HepG2 (cell line): ENCODE results near the gene PCBP1. TPM values are rescaled to one million over a fixed set of nuclear protein-coding genes. Genes with fewer than 3 reads are reported as not detected.

Experiments
- CREB1 ChIP-seq, 2 experiments: fragments of 450-650 bp in 1 of 2; IDR thresholded peaks; 2 replicates each; pipeline ENCODE4 v1.6.1; 2016 to 2017; ENCODE audit warnings: control low read depth in 1 of 2, mild to moderate bottlenecking in 1 of 2, missing compliant biosample characterization in 1 of 2, missing genetic modification characterization in 1 of 2
- GATAD2A ChIP-seq: IDR thresholded peaks from 2 replicates; pipeline ENCODE4 v1.6.1; 2016
- HCFC1 ChIP-seq: fragments of 150-350 bp; IDR thresholded peaks from 2 replicates; pipeline ENCODE4 v1.6.1; 2014; ENCODE audit warnings: low read depth, low read length
- HHEX ChIP-seq: IDR thresholded peaks from 2 replicates; pipeline ENCODE4 v1.6.1; 2016; ENCODE audit warnings: control low read depth
- KAT2B ChIP-seq: fragments of 150-350 bp; IDR thresholded peaks from 2 replicates; pipeline ENCODE4 v1.6.1; 2014; ENCODE audit warnings: low read depth, low read length, borderline replicate concordance
- NR3C1 ChIP-seq: sonication (generic); formaldehyde crosslinking; IDR thresholded peaks from 2 replicates; pipeline ENCODE4 v1.4.0; 2020; ENCODE audit warnings: missing genetic modification reagents
- REPIN1 ChIP-seq: sonication (generic); formaldehyde crosslinking; IDR thresholded peaks from 2 replicates; pipeline ENCODE4 v1.8.0; 2022; ENCODE audit warnings: missing genetic modification reagents, low read depth, mild to moderate bottlenecking, borderline replicate concordance
- TOPORS ChIP-seq: sonication (generic); formaldehyde crosslinking; IDR thresholded peaks from 2 replicates; pipeline ENCODE4 v1.8.0; 2023; ENCODE audit warnings: mild to moderate bottlenecking, missing genetic modification reagents
- ZFY ChIP-seq: sonication (generic); formaldehyde crosslinking; IDR thresholded peaks from 2 replicates; pipeline ENCODE4 v1.4.0; 2020; ENCODE audit warnings: missing genetic modification reagents
- ZIK1 ChIP-seq: sonication (generic); formaldehyde crosslinking; IDR thresholded peaks from 2 replicates; pipeline ENCODE4 v1.5.0; 2020; ENCODE audit warnings: mild to moderate bottlenecking, low read depth, missing genetic modification reagents, borderline replicate concordance
- ZNF232 ChIP-seq: sonication (generic); formaldehyde crosslinking; IDR thresholded peaks from 2 replicates; pipeline ENCODE4 v1.4.0; 2020; ENCODE audit warnings: missing genetic modification reagents, borderline replicate concordance
- ZNF552 ChIP-seq: sonication (generic); formaldehyde crosslinking; IDR thresholded peaks from 2 replicates; pipeline ENCODE4 v1.9.0; 2022; ENCODE audit warnings: missing genetic modification reagents, mild to moderate bottlenecking, borderline replicate concordance
- ZNF589 ChIP-seq: sonication (generic); formaldehyde crosslinking; conservative IDR thresholded peaks from 2 replicates; pipeline ENCODE4 v1.8.0; 2022; ENCODE audit warnings: mild to moderate bottlenecking, moderate library complexity, missing genetic modification reagents
- polyA plus RNA-seq, 8 experiments: library from polyadenylated mRNA; depleted of rRNA in 3 of 8; stranded (reverse) in 7 of 8; unstranded in 1 of 8; fragments of >200 nt; fragmentation: Illumina TruSeq in 4 of 8; extraction: Trizol in 4 of 8; gene quantifications; 2 replicates each; pipeline versions ENCODE4 v1.2.1 to v1.2.3, GENCODE V29; 2011 to 2016; ENCODE audit warnings: low read depth in 4 of 8, missing spikeins in 1 of 8, mixed read lengths in 1 of 8; ENCODE audit not compliant: insufficient read depth in 1 of 8
- total RNA-seq, 5 experiments: library from RNA; depleted of rRNA; stranded (reverse); fragments of >200 nt; fragmentation: Illumina TruSeq; extraction: Trizol; gene quantifications; 2 replicates each; pipeline ENCODE4 v1.2.3, GENCODE V29; 2016; ENCODE audit warnings: low read depth in 1 of 5
- TF ChIP-seq, protein P1 (sequence below): sonication (generic); formaldehyde crosslinking; IDR thresholded peaks from 2 replicates; pipeline ENCODE4 v1.4.0; 2020; ENCODE audit warnings: low read depth, mild to moderate bottlenecking, missing genetic modification reagents
- TF ChIP-seq, protein P2 (sequence below): sonication (generic); formaldehyde crosslinking; IDR thresholded peaks from 2 replicates; pipeline ENCODE4 v1.4.0; 2020; ENCODE audit warnings: missing genetic modification reagents, borderline replicate concordance
- TF ChIP-seq, protein P3 (sequence below): IDR thresholded peaks from 2 replicates; pipeline ENCODE4 v1.6.1; 2016; ENCODE audit warnings: mild to moderate bottlenecking
- TF ChIP-seq, protein P4 (sequence below): IDR thresholded peaks from 2 replicates; pipeline ENCODE4 v1.6.1; 2016; ENCODE audit warnings: low read depth, missing genetic modification reagents, missing compliant biosample characterization

Gene PCBP1
- total and polyA plus RNA-seq, 2 of the 13 experiments (the other 11 are each of a cell fraction or from before 2014, with no cell fraction given), result 32.0 to 137 TPM

DNA sequence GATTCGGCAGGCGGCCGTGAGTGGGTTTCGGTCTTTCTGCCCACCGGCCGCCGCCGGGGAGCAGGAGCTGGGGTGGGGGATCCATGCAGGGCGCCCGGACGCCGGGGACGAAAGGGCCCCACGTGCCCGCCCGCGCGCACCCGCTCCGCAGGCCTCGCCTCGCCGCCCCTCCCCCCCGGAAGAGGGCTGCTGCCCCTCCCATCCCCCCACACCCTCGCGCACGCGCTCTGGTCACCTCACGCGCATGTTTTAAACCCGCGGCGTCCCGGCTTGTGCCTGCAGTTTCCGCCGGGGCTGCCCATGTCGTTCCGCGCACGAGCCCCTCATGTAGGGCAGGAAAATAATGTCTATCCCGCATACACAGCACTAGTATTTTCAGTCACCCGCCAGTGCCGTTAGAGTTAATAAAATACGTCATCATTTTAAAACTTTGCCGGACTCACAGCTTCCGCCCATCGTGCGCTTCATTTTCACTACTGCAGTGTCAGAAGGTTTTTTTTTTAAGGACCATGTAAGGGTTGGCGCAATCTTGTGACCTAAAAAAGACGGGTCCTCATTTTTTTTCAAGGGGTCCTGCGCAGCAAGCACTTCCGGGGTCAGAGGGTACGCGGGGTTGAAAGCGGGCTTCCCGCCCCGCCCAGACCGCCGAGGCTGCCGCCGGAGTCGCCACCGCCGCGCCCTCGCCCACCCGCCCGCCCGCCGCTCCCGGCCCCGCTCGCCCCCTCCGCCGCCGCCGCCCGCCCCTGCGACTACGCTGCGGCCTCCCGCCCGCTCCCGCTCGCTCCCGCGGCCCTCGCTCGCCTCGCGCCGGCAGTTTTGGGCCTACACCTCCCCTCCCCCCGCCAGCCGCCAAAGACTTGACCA lies at the start of gene PCBP1 (continued):
- TF ChIP-seq, protein P1, sequence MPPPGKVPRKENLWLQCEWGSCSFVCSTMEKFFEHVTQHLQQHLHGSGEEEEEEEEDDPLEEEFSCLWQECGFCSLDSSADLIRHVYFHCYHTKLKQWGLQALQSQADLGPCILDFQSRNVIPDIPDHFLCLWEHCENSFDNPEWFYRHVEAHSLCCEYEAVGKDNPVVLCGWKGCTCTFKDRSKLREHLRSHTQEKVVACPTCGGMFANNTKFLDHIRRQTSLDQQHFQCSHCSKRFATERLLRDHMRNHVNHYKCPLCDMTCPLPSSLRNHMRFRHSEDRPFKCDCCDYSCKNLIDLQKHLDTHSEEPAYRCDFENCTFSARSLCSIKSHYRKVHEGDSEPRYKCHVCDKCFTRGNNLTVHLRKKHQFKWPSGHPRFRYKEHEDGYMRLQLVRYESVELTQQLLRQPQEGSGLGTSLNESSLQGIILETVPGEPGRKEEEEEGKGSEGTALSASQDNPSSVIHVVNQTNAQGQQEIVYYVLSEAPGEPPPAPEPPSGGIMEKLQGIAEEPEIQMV, result no peak
- TF ChIP-seq, protein P2, sequence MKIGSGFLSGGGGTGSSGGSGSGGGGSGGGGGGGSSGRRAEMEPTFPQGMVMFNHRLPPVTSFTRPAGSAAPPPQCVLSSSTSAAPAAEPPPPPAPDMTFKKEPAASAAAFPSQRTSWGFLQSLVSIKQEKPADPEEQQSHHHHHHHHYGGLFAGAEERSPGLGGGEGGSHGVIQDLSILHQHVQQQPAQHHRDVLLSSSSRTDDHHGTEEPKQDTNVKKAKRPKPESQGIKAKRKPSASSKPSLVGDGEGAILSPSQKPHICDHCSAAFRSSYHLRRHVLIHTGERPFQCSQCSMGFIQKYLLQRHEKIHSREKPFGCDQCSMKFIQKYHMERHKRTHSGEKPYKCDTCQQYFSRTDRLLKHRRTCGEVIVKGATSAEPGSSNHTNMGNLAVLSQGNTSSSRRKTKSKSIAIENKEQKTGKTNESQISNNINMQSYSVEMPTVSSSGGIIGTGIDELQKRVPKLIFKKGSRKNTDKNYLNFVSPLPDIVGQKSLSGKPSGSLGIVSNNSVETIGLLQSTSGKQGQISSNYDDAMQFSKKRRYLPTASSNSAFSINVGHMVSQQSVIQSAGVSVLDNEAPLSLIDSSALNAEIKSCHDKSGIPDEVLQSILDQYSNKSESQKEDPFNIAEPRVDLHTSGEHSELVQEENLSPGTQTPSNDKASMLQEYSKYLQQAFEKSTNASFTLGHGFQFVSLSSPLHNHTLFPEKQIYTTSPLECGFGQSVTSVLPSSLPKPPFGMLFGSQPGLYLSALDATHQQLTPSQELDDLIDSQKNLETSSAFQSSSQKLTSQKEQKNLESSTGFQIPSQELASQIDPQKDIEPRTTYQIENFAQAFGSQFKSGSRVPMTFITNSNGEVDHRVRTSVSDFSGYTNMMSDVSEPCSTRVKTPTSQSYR (CRISPR knock-in tag), result peak; percentile 99
- peak; percentile 94 for TF ChIP-seq CREB1 (IDR thresholded peaks at IDR 0.05)
- peak; percentile 88 for TF ChIP-seq CREB1 (CRISPR knock-in tag; IDR thresholded peaks at IDR 0.05)
- TF ChIP-seq ZNF232 (CRISPR knock-in tag), result no peak
- TF ChIP-seq, protein P3, sequence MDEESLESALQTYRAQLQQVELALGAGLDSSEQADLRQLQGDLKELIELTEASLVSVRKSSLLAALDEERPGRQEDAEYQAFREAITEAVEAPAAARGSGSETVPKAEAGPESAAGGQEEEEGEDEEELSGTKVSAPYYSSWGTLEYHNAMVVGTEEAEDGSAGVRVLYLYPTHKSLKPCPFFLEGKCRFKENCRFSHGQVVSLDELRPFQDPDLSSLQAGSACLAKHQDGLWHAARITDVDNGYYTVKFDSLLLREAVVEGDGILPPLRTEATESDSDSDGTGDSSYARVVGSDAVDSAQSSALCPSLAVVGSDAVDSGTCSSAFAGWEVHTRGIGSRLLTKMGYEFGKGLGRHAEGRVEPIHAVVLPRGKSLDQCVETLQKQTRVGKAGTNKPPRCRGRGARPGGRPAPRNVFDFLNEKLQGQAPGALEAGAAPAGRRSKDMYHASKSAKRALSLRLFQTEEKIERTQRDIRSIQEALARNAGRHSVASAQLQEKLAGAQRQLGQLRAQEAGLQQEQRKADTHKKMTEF (CRISPR knock-in tag), result no peak; the same call in none of the 2 replicates
- no peak; the same call in none of the 2 replicates for TF ChIP-seq ZFY (CRISPR knock-in tag)
- TF ChIP-seq HCFC1, result peak; percentile 56; the same call in 1 of the 2 replicates
- TF ChIP-seq, protein P4, sequence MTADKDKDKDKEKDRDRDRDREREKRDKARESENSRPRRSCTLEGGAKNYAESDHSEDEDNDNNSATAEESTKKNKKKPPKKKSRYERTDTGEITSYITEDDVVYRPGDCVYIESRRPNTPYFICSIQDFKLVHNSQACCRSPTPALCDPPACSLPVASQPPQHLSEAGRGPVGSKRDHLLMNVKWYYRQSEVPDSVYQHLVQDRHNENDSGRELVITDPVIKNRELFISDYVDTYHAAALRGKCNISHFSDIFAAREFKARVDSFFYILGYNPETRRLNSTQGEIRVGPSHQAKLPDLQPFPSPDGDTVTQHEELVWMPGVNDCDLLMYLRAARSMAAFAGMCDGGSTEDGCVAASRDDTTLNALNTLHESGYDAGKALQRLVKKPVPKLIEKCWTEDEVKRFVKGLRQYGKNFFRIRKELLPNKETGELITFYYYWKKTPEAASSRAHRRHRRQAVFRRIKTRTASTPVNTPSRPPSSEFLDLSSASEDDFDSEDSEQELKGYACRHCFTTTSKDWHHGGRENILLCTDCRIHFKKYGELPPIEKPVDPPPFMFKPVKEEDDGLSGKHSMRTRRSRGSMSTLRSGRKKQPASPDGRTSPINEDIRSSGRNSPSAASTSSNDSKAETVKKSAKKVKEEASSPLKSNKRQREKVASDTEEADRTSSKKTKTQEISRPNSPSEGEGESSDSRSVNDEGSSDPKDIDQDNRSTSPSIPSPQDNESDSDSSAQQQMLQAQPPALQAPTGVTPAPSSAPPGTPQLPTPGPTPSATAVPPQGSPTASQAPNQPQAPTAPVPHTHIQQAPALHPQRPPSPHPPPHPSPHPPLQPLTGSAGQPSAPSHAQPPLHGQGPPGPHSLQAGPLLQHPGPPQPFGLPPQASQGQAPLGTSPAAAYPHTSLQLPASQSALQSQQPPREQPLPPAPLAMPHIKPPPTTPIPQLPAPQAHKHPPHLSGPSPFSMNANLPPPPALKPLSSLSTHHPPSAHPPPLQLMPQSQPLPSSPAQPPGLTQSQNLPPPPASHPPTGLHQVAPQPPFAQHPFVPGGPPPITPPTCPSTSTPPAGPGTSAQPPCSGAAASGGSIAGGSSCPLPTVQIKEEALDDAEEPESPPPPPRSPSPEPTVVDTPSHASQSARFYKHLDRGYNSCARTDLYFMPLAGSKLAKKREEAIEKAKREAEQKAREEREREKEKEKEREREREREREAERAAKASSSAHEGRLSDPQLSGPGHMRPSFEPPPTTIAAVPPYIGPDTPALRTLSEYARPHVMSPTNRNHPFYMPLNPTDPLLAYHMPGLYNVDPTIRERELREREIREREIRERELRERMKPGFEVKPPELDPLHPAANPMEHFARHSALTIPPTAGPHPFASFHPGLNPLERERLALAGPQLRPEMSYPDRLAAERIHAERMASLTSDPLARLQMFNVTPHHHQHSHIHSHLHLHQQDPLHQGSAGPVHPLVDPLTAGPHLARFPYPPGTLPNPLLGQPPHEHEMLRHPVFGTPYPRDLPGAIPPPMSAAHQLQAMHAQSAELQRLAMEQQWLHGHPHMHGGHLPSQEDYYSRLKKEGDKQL (CRISPR knock-in tag), result no peak
- no peak for TF ChIP-seq HHEX (CRISPR knock-in tag)
- TF ChIP-seq REPIN1 (CRISPR knock-in tag), result no peak; the same call in 1 of the 2 replicates
- 0 out of 2 replicates have a peak, but pooled peaks have one; percentile 3 for TF ChIP-seq KAT2B
- TF ChIP-seq TOPORS (CRISPR knock-in tag), result peak; percentile 2; the same call in 1 of the 2 replicates
- TF ChIP-seq ZNF552 (CRISPR knock-in tag), result no peak
- TF ChIP-seq ZIK1 (CRISPR knock-in tag), result no peak
- TF ChIP-seq ZNF589, result peak; percentile 92
- TF ChIP-seq GATAD2A, result peak; percentile 7; the same call in 1 of the 2 replicates
- no peak for TF ChIP-seq NR3C1 (CRISPR knock-in tag)
